Heart right ventricle (tissue), 16 donors: ENCODE data around the gene FAAH. TPM values are rescaled to one million over a fixed set of nuclear protein-coding genes. Genes with fewer than 3 reads are reported as not detected.

ENCODE experiments used
- ATAC-seq, 8 donors: fragments of 200-7000 bp; cut with Tn5 transposase; one replicate each; pipeline ENCODE4 v1.9.1; 2020; ENCODE audit warnings: mild to moderate bottlenecking in 8 of 8, moderate library complexity in 8 of 8, moderate number of reproducible peaks in 1 of 8
- DNase-seq, 2 donors: peaks; one replicate each; pipeline ENCODE4 v3.0.0-alpha.2; 2020
- H3K27ac ChIP-seq, 10 donors: fragments of 200-600 bp; sonication (generic) in 2 of 10; one replicate each; pipeline versions ENCODE4 v1.5.0 to v1.8.0; 2020 to 2022; ENCODE audit warnings: mild to moderate bottlenecking in 3 of 10
- H3K27me3 ChIP-seq, 7 donors: fragments of 200-600 bp; one replicate each; pipeline ENCODE4 v1.8.0; 2021 to 2022; ENCODE audit warnings: mild to moderate bottlenecking in 2 of 7
- H3K36me3 ChIP-seq, 9 donors: fragments of 200-600 bp; sonication (generic) in 1 of 9; one replicate each; pipeline versions ENCODE4 v1.5.0 to v1.8.0; 2020 to 2022; ENCODE audit warnings: mild to moderate bottlenecking in 2 of 9
- H3K4me1 ChIP-seq, 9 donors: fragments of 200-600 bp; sonication (generic) in 1 of 9; one replicate each; pipeline versions ENCODE4 v1.5.0 to v1.8.0; 2020 to 2022; ENCODE audit warnings: mild to moderate bottlenecking in 4 of 9
- H3K4me3 ChIP-seq, 10 donors: fragments of 200-600 bp; sonication (generic) in 2 of 10; one replicate each; pipeline versions ENCODE4 v1.5.0 to v1.8.0; 2020 to 2022; ENCODE audit warnings: mild to moderate bottlenecking in 7 of 10, moderate library complexity in 2 of 10
- H3K9me3 ChIP-seq, 11 donors: fragments of 200-600 bp in 10 of 11; sonication (generic) in 2 of 11; one replicate each; pipeline versions ENCODE4 v1.5.0 to v1.8.0; 2013 to 2022; ENCODE audit warnings: mild to moderate bottlenecking in 2 of 11, control low read depth in 1 of 11, moderate library complexity in 1 of 11
- WGBS, 2 donors: extraction: QIAGEN DNeasy Blood & Tissue Kit; methylation state at CpG; one replicate each; pipeline ENCODE4 v1.1.7; 2013; ENCODE audit warnings: inconsistent platforms in 1 of 2; 5-methylcytosine and 5-hydroxymethylcytosine counted together
- intact Hi-C, 10 donors: fragments of 100-400 bp; cut with DNase I; formaldehyde crosslinking; loops; one replicate each; pipeline versions ENCODE4 v1.11.1 to v1.14.2; 2022
- polyA plus RNA-seq, 2 donors: library from polyadenylated mRNA; stranded (reverse); fragments of 200-250 nt; gene quantifications; one replicate each; pipeline ENCODE4 v1.2.3, GENCODE V29; 2013
- total RNA-seq, 10 donors: library from RNA; stranded (reverse); fragmentation: NEBNext Ultra II Directional in 3 of 10; extraction: Animal tissue kit (Norgen Biotek cat#: 25700) in 3 of 10; gene quantifications; one replicate each; pipeline versions ENCODE4 v1.2.1 to v1.2.4, GENCODE V29; 2021 to 2023
- TF ChIP-seq, protein P1 (sequence below), 9 donors: fragments of 200-600 bp; sonication (generic) in 2 of 9; IDR thresholded peaks; one replicate each; pipeline versions ENCODE4 v1.5.0 to v1.8.0; 2021 to 2022; ENCODE audit warnings: antibody characterized with exemption in 9 of 9, mild to moderate bottlenecking in 5 of 9, moderate library complexity in 1 of 9
- donor health status: Arrhythmogenic right ventricular cardiomyopathy.
- donor health status: ischemic (EF 13 %, LVEDD 7.1; RV severe dilation, severe dysfunction).
- donor health status: healthy with polysubstance abuse.
- donor health status: DM: no; HTN: yes; CAD: no.
- donor health status: DM: no; HTN: no; CAD: no.
- donor health status: ischemic (EF 25% LVEDD 6.9; RV normal size, moderate dysfunction).
- donor health status: ischemic (EF 25% LVEDD 5.7; RV mildly dilated, moderate dysfunction).
- donor health status: healthy.
- donor health status: DM: yes; HTN: yes; CAD: no.
- donor health status: Ischemic cardiomyopathy.
- donor health status: ischemic (EF 35%, LVEDD 5.7; RV mildly dilated, moderate dysfunction).
- donor health status: nonischemic (EF 11% LVEDD 7.7; RV severe dilation, severe dysfunction).
- donor health status: DM: yes; HTN: yes; CAD: no.
- donor health status: PGD.
- donor health status: ischemic (EF 29% LVEDD 5.4; RV normal size, mild dysfunction).
- donor health status: nonischemic (EF 23%, LVEDD 6.1; RV moderate dilation, normal function).

FAAH gene
- total and polyA plus RNA-seq, 12 donors = 1.8 to 16.4 (median 3.1) TPM

DNA sequence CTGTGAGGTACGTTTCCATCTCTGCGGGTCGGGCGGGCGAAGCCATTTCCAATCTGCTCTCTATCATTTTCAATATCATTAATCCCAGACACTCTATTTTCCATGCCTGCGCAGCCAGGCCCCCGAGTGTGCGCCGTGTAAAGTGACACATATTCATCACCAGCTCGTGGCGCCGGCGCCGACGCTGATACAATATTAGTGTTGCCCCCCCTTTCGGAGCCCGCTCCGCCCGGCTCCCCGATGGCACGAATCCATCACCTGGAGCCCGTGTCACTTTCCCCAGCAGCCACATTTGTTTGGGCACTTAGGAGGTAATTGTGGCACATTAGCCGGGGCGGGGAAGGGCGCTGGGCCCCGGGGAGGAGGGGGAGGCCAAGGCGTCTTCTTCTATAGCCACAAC is 61.8 kb downstream of the FAAH start:
- TF ChIP-seq, protein P1, sequence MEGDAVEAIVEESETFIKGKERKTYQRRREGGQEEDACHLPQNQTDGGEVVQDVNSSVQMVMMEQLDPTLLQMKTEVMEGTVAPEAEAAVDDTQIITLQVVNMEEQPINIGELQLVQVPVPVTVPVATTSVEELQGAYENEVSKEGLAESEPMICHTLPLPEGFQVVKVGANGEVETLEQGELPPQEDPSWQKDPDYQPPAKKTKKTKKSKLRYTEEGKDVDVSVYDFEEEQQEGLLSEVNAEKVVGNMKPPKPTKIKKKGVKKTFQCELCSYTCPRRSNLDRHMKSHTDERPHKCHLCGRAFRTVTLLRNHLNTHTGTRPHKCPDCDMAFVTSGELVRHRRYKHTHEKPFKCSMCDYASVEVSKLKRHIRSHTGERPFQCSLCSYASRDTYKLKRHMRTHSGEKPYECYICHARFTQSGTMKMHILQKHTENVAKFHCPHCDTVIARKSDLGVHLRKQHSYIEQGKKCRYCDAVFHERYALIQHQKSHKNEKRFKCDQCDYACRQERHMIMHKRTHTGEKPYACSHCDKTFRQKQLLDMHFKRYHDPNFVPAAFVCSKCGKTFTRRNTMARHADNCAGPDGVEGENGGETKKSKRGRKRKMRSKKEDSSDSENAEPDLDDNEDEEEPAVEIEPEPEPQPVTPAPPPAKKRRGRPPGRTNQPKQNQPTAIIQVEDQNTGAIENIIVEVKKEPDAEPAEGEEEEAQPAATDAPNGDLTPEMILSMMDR (IDR thresholded peaks at IDR 0.05) = no peak
- Histone ChIP-seq H3K4me3 (no peak overlapping the region), H3K27ac (no peak overlapping the region), H3K4me1 (no peaks in the 10 kb centered on the region), H3K36me3 (no peaks in the 10 kb centered on the region), H3K9me3 (no peaks in the 10 kb centered on the region), H3K27me3 (peaks cover 0 to 56% (median 29%) of the 10 kb centered on the region in 7 donors)
- intact Hi-C loops = no loop called here
- 90 to 91% methylated on average over 27 of the region's 27 CpGs for WGBS, 2 donors
- DNase-seq (no peak), ATAC-seq (no peak)

DNA sequence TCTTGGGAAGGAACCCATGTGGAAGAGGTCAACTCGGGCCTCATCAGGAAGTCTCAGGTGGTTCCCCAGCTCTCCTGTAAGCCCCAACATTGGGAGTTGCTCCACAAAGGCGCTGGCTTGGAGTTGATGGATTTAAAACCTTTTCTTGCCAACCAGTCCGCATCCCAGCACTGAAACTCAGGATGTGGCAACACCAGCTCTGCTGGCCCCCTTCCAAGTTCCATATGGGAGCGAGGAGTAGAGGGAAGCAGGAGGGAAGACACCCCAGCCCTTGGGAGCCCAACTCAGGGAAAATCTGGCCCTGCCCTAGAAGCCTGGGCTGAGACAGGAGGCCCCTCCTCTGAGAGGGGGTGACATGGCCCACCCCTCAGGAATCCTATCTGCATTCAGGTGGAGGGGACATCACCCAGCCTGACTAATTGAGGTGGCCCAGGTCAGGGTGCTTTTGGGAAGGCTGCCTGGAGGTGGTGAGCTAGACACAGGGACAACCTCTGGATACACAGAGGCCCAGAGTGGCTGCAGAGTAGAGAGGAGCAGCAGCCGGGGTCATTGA is 62.4 kb downstream of the FAAH start:
- DNase-seq = no peak
- Histone ChIP-seq H3K27ac (no peak overlapping the region), H3K36me3 (no peaks in the 10 kb centered on the region), H3K9me3 (no peaks in the 10 kb centered on the region), H3K4me3 (no peak overlapping the region), H3K4me1 (no peaks in the 10 kb centered on the region), H3K27me3 (peaks cover 0 to 57% (median 28%) of the 10 kb centered on the region in 7 donors)
- TF ChIP-seq, protein P1 (IDR thresholded peaks at IDR 0.05) = no peak
- 74 to 76% methylated on average over 5 of the region's 5 CpGs for WGBS, 2 donors
- ATAC-seq = no peak
- intact Hi-C loops = no loop called here

DNA sequence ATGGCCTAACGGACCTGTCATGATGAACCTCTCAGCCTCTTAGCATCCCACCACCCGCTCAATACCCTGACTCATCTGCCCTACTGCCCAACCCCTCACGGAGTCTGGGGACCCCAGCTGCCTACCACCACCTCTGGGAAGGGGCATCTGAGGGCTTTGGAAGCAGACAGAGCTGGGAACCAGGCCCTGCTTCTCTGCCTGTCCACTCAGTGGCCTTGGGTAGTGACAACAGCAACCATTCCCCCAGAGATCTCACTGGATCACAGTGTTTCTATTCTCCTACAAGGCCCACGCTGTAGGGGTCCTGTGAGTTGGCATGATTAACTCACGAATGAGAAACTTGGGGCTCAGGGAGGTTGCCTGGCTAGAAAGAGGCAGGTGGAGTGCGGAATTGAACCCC is 63.1 kb downstream of the FAAH start:
- no peak overlapping the region for H3K4me3 ChIP-seq
- TF ChIP-seq, protein P1 (IDR thresholded peaks at IDR 0.05) = no peak
- no peaks in the 10 kb centered on the region for H3K36me3 ChIP-seq
- intact Hi-C loops = no loop called here
- peaks cover 0 to 56% (median 24%) of the 10 kb centered on the region in 7 donors for H3K27me3 ChIP-seq
- H3K4me1 ChIP-seq = no peaks in the 10 kb centered on the region
- ATAC-seq = no peak
- 82 to 87% methylated on average over 6 of the region's 6 CpGs for WGBS, 2 donors
- H3K9me3 ChIP-seq = no peaks in the 10 kb centered on the region
- no peak overlapping the region for H3K27ac ChIP-seq
- no peak for DNase-seq

DNA sequence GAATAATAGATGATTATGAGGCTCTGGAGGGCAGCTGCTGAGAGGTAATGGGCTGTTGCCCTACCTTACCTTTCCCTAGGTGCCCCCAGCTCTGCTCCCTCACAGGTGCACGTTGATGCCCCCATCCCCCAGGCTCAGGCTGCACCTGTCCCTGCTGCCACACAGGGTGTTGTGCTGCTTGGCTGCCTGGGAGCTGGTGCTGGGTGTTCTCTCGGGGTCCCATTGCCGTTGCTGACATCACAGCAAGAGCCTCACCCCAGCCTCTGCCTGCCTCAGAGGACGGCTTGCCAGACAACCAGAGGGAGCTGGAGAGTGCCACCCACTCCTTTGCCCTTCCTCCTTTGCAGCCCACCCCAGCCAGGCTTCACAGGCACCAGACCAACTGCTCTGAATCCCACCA is 64.1 kb downstream of the FAAH start:
- ATAC-seq (no peak), DNase-seq (no peak)
- intact Hi-C loops = no loop called here
- Histone ChIP-seq H3K4me3 (no peak overlapping the region), H3K27ac (no peak overlapping the region), H3K27me3 (peaks cover 0 to 62% (median 19%) of the 10 kb centered on the region in 7 donors), H3K36me3 (no peaks in the 10 kb centered on the region), H3K9me3 (no peaks in the 10 kb centered on the region), H3K4me1 (no peaks in the 10 kb centered on the region)
- WGBS, 2 donors = 68% methylated on average over 4 of the region's 4 CpGs
- TF ChIP-seq, protein P1 (IDR thresholded peaks at IDR 0.05) = no peak
